ENCODE data around the gene DCAF5.

DNA sequence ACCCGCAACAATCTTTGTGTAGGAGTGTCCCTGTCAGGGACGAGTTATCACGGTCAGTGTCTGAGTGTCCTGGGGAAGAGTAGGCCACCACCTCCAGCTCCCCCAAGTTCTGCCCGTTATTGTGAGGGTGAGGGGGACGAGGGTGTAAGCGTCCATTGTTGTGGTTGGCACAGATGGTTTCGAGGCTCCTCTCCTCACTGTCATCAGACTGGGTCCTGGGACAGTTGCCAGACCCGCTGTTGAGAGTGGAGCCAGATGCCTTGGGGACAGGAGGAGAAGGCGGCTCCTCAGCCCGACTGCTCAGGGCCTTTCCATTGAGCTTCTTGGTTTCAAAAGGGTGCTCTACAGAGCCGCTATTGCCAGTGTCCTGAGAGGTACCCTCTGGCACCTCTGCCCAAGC lies 98.9 kb downstream of the DCAF5 start:
- TF ChIP-seq, protein P1, sequence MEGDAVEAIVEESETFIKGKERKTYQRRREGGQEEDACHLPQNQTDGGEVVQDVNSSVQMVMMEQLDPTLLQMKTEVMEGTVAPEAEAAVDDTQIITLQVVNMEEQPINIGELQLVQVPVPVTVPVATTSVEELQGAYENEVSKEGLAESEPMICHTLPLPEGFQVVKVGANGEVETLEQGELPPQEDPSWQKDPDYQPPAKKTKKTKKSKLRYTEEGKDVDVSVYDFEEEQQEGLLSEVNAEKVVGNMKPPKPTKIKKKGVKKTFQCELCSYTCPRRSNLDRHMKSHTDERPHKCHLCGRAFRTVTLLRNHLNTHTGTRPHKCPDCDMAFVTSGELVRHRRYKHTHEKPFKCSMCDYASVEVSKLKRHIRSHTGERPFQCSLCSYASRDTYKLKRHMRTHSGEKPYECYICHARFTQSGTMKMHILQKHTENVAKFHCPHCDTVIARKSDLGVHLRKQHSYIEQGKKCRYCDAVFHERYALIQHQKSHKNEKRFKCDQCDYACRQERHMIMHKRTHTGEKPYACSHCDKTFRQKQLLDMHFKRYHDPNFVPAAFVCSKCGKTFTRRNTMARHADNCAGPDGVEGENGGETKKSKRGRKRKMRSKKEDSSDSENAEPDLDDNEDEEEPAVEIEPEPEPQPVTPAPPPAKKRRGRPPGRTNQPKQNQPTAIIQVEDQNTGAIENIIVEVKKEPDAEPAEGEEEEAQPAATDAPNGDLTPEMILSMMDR (IDR thresholded peaks at IDR 0.05), result no peak
- TF ChIP-seq EP300 (IDR thresholded peaks at IDR 0.05) (no peak), POLR2A (IDR thresholded peaks at IDR 0.05) (no peak)

All from ovary (tissue), 3 donors.